ENCODE results near the gene AP1M2.

The AP1M2 gene

GRCh38 chr19:10555610-10555973 is 31.5 kb downstream of the AP1M2 start:
- no peak overlapping the region for H3K27ac Mint-ChIP-seq
- H3K27me3 Mint-ChIP-seq (ENCODE audit: low read depth), result no peaks in the 10 kb centered on the region
- no peaks in the 10 kb centered on the region for H3K4me1 Mint-ChIP-seq
- TF ChIP-seq, protein P1, sequence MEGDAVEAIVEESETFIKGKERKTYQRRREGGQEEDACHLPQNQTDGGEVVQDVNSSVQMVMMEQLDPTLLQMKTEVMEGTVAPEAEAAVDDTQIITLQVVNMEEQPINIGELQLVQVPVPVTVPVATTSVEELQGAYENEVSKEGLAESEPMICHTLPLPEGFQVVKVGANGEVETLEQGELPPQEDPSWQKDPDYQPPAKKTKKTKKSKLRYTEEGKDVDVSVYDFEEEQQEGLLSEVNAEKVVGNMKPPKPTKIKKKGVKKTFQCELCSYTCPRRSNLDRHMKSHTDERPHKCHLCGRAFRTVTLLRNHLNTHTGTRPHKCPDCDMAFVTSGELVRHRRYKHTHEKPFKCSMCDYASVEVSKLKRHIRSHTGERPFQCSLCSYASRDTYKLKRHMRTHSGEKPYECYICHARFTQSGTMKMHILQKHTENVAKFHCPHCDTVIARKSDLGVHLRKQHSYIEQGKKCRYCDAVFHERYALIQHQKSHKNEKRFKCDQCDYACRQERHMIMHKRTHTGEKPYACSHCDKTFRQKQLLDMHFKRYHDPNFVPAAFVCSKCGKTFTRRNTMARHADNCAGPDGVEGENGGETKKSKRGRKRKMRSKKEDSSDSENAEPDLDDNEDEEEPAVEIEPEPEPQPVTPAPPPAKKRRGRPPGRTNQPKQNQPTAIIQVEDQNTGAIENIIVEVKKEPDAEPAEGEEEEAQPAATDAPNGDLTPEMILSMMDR (IDR thresholded peaks at IDR 0.05; ENCODE audit: unreplicated experiment in 3 of 3), result no peak
- H3K4me3 Mint-ChIP-seq, result no peak overlapping the region
- H3K9me3 Mint-ChIP-seq, result no peaks in the 10 kb centered on the region
- peaks cover 65% of the 10 kb centered on the region for H3K36me3 Mint-ChIP-seq (ENCODE audit: low read depth)

GRCh38 chr19:10554760-10555609 is 32.1 kb downstream of the AP1M2 start:
- Mint-ChIP-seq H3K4me3 (no peak overlapping the region), H3K9me3 (no peaks in the 10 kb centered on the region)

GRCh38 chr19:10553943-10554381 is 33.1 kb downstream of the AP1M2 start:
- Mint-ChIP-seq H3K4me3 (no peak overlapping the region), H3K27me3 (ENCODE audit: low read depth) (no peaks in the 10 kb centered on the region), H3K4me1 (no peaks in the 10 kb centered on the region), H3K36me3 (ENCODE audit: low read depth) (peaks cover 70% of the 10 kb centered on the region), H3K9me3 (no peaks in the 10 kb centered on the region), H3K27ac (no peak overlapping the region)
- TF ChIP-seq, protein P1 (IDR thresholded peaks at IDR 0.05; ENCODE audit: unreplicated experiment in 3 of 3), result no peak

More at GRCh38 chr19:10554760-10555609, 32.1 kb downstream of the AP1M2 start:
- peaks cover 66% of the 10 kb centered on the region for H3K36me3 Mint-ChIP-seq (ENCODE audit: low read depth)
- H3K27ac Mint-ChIP-seq, result no peak overlapping the region
- no peaks in the 10 kb centered on the region for H3K27me3 Mint-ChIP-seq (ENCODE audit: low read depth)
- TF ChIP-seq, protein P1 (IDR thresholded peaks at IDR 0.05; ENCODE audit: unreplicated experiment in 3 of 3), result no peak
- H3K4me1 Mint-ChIP-seq, result no peaks in the 10 kb centered on the region

DNA sequence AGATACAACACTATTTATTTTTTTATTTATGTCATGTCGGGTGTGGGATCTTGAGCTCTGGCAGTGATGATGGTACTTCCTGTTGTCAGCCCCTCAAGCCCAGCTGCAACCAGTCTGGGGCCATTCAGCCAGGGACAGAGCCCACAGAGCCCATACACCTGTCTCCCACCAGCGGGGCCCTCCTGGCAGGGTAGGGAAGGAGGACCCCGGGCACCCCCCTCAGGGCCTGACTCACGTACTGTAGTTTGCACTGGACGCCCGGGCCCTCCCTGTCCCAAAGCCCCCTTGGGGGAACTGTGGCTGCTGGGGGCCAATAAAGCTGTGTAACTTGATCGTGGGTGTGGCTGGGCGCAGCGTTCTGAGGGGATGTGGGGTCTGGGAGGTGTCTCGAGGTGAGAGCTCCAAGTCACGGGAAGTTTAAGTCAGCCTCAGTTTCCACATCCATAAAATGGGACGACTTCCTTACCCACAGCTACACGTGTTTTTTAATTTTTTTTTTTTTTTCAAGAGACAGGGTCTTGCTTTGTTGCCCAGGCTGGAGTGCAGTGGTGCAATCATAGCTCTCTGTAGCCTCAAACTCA is 33.9 kb downstream of the AP1M2 start:
- H3K4me1 Mint-ChIP-seq, result no peaks in the 10 kb centered on the region
- H3K9me3 Mint-ChIP-seq, result no peaks in the 10 kb centered on the region
- H3K36me3 Mint-ChIP-seq (ENCODE audit: low read depth), result peaks cover 74% of the 10 kb centered on the region
- TF ChIP-seq, protein P1 (IDR thresholded peaks at IDR 0.05; ENCODE audit: unreplicated experiment in 3 of 3), result no peak
- no peak overlapping the region for H3K4me3 Mint-ChIP-seq
- no peaks in the 10 kb centered on the region for H3K27me3 Mint-ChIP-seq (ENCODE audit: low read depth)
- H3K27ac Mint-ChIP-seq, result no peak overlapping the region

GRCh38 chr19:10552510-10553053 is 34.5 kb downstream of the AP1M2 start:
- no peaks in the 10 kb centered on the region for H3K27me3 Mint-ChIP-seq (ENCODE audit: low read depth)
- no peaks in the 10 kb centered on the region for H3K4me1 Mint-ChIP-seq
- peaks cover 71% of the 10 kb centered on the region for H3K36me3 Mint-ChIP-seq (ENCODE audit: low read depth)
- H3K4me3 Mint-ChIP-seq, result no peak overlapping the region
- TF ChIP-seq, protein P1 (IDR thresholded peaks at IDR 0.05; ENCODE audit: unreplicated experiment in 3 of 3), result no peak
- H3K27ac Mint-ChIP-seq, result no peak overlapping the region
- H3K9me3 Mint-ChIP-seq, result no peaks in the 10 kb centered on the region
